Choroid plexus epithelial cell (primary cell): ENCODE measurements around the gene DUSP19.

Source experiments
- DNase-seq: peaks from one replicate; pipeline ENCODE4 v3.0.0-alpha.2; 2010; ENCODE audit warnings: low read depth
- H3K4me3 ChIP-seq: 2 replicates; pipeline ENCODE4 v1.5.1; 2011; ENCODE audit warnings: low read depth, mild to moderate bottlenecking, control low read depth, low read length, moderate library complexity
- CTCF ChIP-seq: conservative IDR thresholded peaks from 2 replicates; pipeline ENCODE4 v1.5.1; 2011; ENCODE audit warnings: low read depth, mild to moderate bottlenecking, control low read depth, inconsistent platforms, low read length, moderate library complexity

The DUSP19 gene

GRCh38 chr2:183078464-183079138 is at the start of gene DUSP19:
Gene DUSP19 (plus strand): TSS chr2:183078747. CDS start chr2:183078934, 187 bp downstream.
- no peak for TF ChIP-seq CTCF
- peak within 1 kb of the TSS; percentile 69 for H3K4me3 ChIP-seq
- DNase-seq: peak; percentile 95

- H3K4me3 ChIP-seq: no peak overlapping the region
- no peak for TF ChIP-seq CTCF
- DNase-seq: peak; percentile 61
Measured at GRCh38 chr2:183029219-183029618, 49.3 kb upstream of the DUSP19 start.

- DNase-seq: peak; percentile 60
- no peak overlapping the region for H3K4me3 ChIP-seq
- TF ChIP-seq CTCF: no peak
Measured at GRCh38 chr2:183031911-183032794, 46.4 kb upstream of the DUSP19 start.

- H3K4me3 ChIP-seq: no peak overlapping the region
- no peak for DNase-seq
- TF ChIP-seq CTCF: no peak
Measured at GRCh38 chr2:183033951-183034350, 44.6 kb upstream of the DUSP19 start.

GRCh38 chr2:183034806-183035205 is 43.7 kb upstream of the DUSP19 start:
- peak; percentile 71 for DNase-seq
- H3K4me3 ChIP-seq: no peak overlapping the region
- no peak for TF ChIP-seq CTCF

GRCh38 chr2:183035298-183035953 is 43.1 kb upstream of the DUSP19 start:
- DNase-seq: peak; percentile 81
- H3K4me3 ChIP-seq: peak overlapping the region; percentile 86
- TF ChIP-seq CTCF: no peak
